NCI-H2029 treated with DMSO at 0.1 percent for 48 hours (cell line): ENCODE data around the gene COX7A2L.
"Not testable (repeated sequence)": the region's sequence is repeated elsewhere in the genome, so short reads cannot be mapped to it uniquely, and the experiment has no call there.

Experiments
- DNase-seq: peaks from one replicate; lab custom pipeline; 2025; lab: John Stamatoyannopoulos, UW

COX7A2L gene

DNA sequence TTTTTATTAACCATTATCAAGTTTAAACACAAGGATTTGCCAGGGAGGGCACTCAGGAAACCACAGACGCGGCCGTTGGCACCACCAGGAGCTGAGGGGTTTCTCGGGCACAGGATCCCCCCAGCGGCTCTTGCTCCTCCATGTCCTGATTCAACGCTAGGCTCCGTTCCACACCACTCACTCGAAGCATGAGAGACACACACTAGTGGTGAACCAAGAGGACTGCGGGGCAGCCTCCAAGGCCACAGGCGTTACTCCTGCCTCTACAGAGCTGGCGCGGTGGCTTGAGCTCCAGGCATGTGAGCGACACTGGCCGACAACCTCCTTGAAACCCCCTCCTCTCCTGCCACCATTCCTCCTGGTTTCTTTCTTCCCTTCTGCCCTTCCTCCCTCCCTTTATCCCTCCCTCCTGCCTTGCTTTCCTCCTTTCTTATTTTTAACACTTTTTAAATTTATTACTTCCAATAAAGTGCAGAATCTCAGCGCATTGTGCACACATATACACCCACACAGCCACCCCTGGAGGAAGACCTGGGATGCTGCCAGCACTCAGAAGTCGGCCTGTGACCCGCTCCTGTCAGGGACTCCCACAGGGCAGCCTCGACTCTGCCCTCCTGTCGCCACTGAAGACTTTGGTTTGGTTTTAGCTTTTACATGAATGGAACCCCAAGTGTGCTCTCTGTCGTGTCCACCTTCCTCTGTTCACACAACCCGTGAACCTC, 21.7 kb downstream of the COX7A2L start:
- no peak for DNase-seq

DNA sequence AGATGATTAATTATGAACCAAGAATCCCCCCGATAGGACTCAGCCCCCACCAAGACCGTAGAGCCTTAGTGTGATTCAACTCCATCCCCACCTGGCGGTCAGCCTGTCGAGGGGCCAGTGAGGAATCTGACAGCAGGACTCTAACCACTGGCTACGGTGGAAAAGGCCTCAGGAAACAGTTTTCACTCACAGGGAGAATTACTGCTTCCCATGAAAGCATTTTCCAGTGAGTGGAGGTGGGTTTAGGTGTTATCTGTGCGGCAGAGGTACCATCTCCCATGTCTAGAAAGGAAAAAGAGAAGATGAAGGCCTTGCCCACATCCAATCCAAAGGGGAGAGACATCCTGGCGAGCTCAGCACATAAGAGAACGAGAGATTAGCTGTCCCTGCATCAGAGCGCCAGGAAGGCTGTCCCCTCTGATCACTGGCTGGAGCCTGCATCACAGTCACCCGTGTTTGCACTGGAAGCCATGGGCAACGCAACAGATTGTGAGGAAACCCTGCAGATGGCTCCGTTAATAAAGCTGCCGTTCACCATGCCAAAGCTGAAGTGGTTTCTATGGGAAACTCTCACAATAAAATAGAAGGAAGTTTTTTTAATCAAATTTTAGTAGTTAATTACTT, 22.3 kb downstream of the COX7A2L start:
- no peak for DNase-seq

- no peak for DNase-seq
These were observed 23.0 kb downstream of the COX7A2L start for GRCh38 chr2:42337846-42338566.

DNA sequence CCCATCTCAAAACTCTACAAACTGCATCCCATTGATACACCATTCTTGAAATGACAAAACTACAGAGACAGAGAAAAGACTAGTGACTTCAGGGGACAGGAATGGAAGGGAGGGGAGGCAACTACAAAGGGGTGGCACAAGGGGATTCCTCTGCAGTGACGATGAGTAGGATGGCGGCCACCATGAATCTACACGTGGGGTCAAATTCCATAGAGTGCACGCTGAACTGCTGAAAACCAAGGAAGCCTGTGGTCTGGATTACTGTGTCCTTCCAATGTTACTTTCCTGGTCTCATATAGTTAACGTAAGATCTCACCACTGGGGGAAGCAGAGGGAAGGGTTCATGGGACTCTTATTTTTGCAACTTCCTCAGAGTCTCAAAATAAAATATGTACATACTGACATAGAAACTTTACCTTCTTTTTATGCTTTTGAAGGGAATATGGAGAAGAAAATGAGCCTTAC, 23.6 kb downstream of the COX7A2L start:
- no peak for DNase-seq

GRCh38 chr2:42336361-42336965, 24.6 kb downstream of the COX7A2L start:
- no peak for DNase-seq

DNA sequence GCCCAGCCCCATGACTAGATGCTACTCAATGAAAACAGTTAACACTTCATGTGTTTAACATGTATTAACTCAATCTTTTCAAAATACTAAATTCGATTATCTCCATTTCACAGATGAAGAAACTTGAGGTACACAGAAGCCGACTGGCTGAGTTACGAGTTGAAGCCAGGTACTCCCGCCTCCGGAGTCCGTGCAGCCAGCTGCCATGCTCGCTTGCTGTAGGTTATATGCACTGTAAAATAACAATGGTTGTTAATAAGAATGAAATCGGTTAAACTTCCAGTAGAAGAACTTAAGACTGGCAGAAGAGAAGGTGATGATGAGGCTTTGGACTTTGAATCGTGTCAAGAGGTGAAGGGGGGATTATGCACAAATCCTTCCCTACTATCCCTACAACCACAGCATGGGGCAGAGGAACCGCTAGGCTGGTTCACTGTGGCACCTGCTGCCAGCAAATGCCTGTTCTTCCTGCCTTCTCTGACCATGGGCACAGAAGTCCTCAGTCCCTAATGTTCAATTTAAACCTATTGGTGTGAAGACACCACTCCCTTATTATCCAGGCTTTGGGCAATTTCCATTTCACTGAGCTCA, 25.4 kb downstream of the COX7A2L start:
- no peak for DNase-seq

GRCh38 chr2:42334865-42335264, 26.2 kb downstream of the COX7A2L start:
- DNase-seq = not testable (repeated sequence)

DNA sequence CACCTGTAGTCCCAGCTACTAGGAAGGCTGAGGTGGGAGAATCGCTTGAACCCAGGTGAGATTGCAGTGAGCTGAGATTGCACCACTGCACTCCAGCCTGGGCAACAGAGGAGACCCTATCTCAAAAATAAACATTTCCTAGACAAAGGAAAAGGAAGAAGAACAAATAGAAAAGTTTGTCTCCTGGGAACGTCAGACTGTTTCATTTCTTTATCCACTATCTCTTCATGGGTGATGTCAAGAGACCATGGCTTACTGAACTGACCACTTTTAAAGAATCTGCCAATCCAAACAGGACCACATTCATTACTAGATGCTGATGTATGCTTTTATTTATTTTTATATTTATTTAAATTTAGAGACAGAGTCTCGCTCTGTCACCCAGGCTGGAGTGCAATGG, 26.8 kb downstream of the COX7A2L start:
- DNase-seq = no peak

GRCh38 chr2:42333579-42333978, 27.4 kb downstream of the COX7A2L start:
- no peak for DNase-seq

DNA sequence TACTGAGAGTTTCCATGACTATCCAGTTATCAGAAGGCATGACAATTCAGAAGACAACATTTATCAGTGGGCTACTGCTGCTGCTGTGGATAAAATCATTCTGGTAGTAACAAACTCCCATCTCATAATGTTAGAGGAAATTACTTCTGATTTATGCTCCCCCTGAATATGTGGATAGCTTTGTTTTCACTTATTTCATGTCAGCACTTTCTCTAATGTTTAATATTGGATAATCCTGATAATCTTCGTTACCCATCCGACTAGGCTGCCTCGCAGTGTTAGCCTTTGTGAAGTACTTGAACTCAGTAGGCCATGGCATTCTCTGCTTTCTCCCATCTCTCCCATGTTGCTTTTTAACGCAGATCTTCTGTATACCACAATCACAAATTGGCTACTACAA, 28.4 kb downstream of the COX7A2L start:
- no peak for DNase-seq

DNA sequence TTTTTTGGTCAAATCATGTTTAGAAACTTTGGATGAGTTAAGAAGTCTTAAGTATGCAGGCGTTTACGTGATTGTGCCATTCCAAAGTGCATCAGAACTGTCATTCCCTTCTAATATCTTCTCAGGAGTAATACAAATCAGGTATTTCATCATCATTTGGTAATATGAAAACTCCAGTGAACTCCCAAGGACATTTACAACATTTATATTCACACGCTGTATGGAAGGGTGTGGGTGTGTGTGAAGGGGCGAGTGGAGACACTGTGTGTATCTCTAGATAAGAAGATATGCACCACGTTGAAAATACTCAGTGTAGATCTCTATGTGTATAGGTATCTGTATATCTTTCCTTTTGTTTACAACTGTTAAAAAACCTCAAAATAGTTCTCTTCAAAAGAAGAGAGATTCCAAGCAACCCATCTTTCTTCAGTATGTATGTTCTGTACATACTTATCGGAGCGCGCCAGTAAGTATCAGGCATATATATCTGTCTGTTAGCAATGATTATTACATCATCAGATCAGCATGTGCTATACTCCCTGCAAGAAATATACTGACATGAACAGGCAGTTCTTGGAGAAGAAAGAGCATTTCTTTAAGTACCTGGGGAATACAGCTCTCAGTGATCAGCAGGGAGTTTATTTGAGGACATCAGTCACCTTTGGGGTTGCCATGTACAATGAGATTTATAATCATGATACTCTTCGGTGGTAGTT, 29.3 kb downstream of the COX7A2L start:
- no peak for DNase-seq

GRCh38 chr2:42329736-42330135, 31.3 kb downstream of the COX7A2L start:
- DNase-seq = no peak

GRCh38 chr2:42328923-42329322, 32.1 kb downstream of the COX7A2L start:
- DNase-seq = no peak

DNA sequence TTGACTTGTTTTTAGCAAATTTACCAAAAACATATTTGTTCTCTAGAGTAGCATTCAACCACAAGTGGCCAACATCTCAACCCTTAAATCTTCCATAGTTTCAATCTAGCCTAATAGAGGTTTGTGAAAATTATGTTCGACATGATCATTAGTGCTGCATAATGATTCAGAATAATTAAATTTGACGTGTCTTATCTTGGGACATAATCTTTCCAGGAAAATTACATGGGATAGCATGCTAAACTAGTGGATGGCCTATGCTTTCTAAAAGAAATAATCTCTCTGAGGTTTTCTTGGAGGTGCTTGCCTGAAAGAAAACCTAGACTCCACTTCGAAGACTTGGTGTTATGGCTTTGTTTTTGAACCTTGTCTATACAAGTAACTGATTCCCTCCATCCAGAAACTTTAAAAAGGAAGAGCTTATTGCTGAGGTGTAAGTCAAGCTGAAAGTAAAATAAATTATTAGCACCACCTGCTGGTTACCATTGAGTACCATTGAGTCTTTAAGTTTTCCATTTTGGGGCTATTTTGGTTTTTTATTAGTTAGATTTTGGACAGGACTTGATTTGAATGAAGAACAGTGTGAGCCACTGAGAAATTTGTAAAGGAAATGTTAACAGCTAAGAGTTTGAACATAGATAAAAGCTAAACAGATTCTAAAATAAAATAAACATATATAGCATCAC, 32.7 kb downstream of the COX7A2L start:
- DNase-seq = peak; percentile 5

- DNase-seq = peak; percentile 57
These were observed 33.9 kb downstream of the COX7A2L start for GRCh38 chr2:42327125-42327524.

GRCh38 chr2:42325609-42326008, 35.4 kb downstream of the COX7A2L start:
- DNase-seq = no peak

DNA sequence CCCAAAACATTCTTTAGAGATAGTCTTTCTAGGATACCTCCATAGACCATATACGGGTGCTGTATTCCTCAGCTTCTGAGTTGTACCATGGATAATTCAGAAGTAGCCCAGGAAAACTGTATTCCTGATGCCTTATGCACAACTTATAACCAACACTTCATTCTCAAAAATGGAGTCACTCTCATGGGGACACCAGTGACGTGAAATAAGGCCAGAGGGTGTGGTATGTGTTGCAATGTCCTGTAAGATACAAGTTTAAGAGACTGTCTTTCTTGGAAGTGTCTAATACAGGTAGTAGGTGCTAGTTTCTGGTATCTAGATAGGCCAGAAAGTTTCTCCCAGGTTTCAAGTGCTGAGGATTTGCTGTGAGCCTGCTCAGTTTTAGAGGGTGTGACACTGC, 36.1 kb downstream of the COX7A2L start:
- no peak for DNase-seq

- no peak for DNase-seq
These were observed 36.8 kb downstream of the COX7A2L start for GRCh38 chr2:42324244-42324643.

- no peak for DNase-seq
These were observed 39.5 kb downstream of the COX7A2L start for GRCh38 chr2:42321452-42322064.

GRCh38 chr2:42319265-42319664, 41.8 kb downstream of the COX7A2L start:
- DNase-seq = no peak

DNA sequence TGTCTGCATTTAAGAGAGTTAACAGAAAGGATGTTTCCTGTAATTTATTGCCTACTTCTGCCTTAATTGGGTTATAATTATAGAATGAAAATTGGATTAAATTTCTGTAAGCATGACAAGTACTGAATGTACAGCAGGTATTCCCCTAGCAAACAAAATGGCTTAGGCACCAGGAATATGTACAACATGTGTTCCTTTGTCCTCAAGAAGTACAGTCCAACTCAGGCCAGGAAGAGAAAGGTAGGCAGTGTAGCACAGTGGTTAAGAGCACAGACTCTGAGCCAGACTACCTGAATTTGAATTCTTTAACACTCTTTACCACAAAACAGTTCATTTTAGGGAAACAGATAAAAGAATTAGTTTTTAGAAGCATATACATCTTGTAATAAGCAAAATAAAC, 43.1 kb downstream of the COX7A2L start:
- no peak for DNase-seq
